Testis (tissue), 3 donors: ENCODE results near the gene WASF2. TPM values are rescaled to one million over a fixed set of nuclear protein-coding genes. Genes with fewer than 3 reads are reported as not detected.

Source experiments
- DNase-seq: peaks from one replicate; pipeline ENCODE4 v3.0.0-alpha.2; 2019
- H3K27ac ChIP-seq, 2 donors: fragments of 200-600 bp; sonication (generic); one replicate each; pipeline ENCODE4 v1.5.1; 2019
- H3K27me3 ChIP-seq: fragments of 200-600 bp; sonication (generic); one replicate; pipeline ENCODE4 v1.5.1; 2019
- H3K36me3 ChIP-seq: fragments of 200-600 bp; sonication (generic); one replicate; pipeline ENCODE4 v1.5.1; 2017; ENCODE audit warnings: low read depth; ENCODE audit errors: missing control alignments
- H3K4me1 ChIP-seq: fragments of 200-600 bp; sonication (generic); one replicate; pipeline ENCODE4 v1.5.1; 2019
- H3K4me3 ChIP-seq, 2 donors: fragments of 200-600 bp; sonication (generic); one replicate each; pipeline ENCODE4 v1.5.1; 2017 to 2019
- H3K9me3 ChIP-seq: fragments of 200-600 bp; sonication (generic); one replicate; pipeline ENCODE4 v1.5.1; 2017
- CTCF ChIP-seq, 3 experiments: fragments of 450-650 bp in 2 of 3; fragments of 200-600 bp in 1 of 3; sonication (generic) in 1 of 3; IDR thresholded peaks; one replicate each; pipeline ENCODE4 v1.5.1; 2016 to 2019; ENCODE audit warnings: antibody characterized with exemption in 3 of 3, mild to moderate bottlenecking in 2 of 3, moderate library complexity in 1 of 3
- POLR2A ChIP-seq: fragments of 450-650 bp; IDR thresholded peaks from one replicate; pipeline ENCODE4 v1.6.1; 2017; ENCODE audit warnings: antibody characterized with exemption, mild to moderate bottlenecking, moderate library complexity
- WGBS, 2 donors: methylation state at CpG; one replicate each; pipeline ENCODE4 v1.1.5; 2018; 5-methylcytosine and 5-hydroxymethylcytosine counted together
- intact Hi-C: fragments of 100-400 bp; cut with DNase I; formaldehyde crosslinking; loops from one replicate; pipeline ENCODE4 v1.15.1; 2023; ENCODE audit warnings: low total_unique reads
- polyA plus RNA-seq: library from polyadenylated mRNA; stranded (reverse); fragments of 350-450 nt; fragmentation: Illumina TruSeq; extraction: RNeasy Lipid Tissue Mini Kit (QIAGEN cat#74804); gene quantifications from one replicate; pipeline ENCODE4 v1.2.3, GENCODE V29; 2014; ENCODE audit warnings: low read depth, low replicate concordance; ENCODE audit not compliant: insufficient read depth
- total RNA-seq, 2 donors: library from RNA; depleted of rRNA; stranded (reverse); fragments of >200 nt; gene quantifications; one replicate each; pipeline ENCODE4 v1.2.3, GENCODE V29; 2016

WASF2 gene
- total and polyA plus RNA-seq, 3 donors from 2014 or later, result 57.8 to 128 (median 58.0) TPM

DNA sequence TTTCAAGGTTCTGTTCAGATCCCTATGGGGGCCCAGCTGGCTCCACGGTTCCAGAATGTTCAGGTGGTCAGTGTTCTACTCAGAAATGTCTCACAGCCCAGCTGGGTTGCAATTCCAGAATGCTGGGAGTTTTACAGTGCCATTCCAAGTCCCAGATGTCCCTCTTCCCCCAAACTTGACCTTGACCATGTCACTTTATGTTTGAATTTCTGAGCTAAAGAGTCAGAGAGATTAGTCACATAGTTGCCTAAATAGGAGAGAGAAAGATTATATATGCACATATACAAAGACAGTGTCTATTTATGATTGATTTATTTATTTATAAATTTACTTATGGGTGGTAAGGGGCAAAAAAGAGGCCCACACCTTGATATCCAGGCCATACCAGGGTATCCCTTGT, 95.0 kb downstream of the WASF2 start:
- no peak for DNase-seq
- intact Hi-C loops, result loop anchor here (5.0 to 10.0 kb wide), 2 partner anchors 93 to 210 kb away; partner anchors contain the start of gene AHDC1
- WGBS, 2 donors, result 48 to 60% methylated on average over 1 of the region's 1 CpG
- no peak overlapping the region for H3K4me3 ChIP-seq
- H3K27me3 ChIP-seq, result no peaks in the 10 kb centered on the region
- H3K36me3 ChIP-seq, result no peaks in the 10 kb centered on the region
- H3K4me1 ChIP-seq, result peaks cover 17% of the 10 kb centered on the region
- no peaks in the 10 kb centered on the region for H3K9me3 ChIP-seq
- H3K27ac ChIP-seq, result no peak overlapping the region
- TF ChIP-seq CTCF (IDR thresholded peaks at IDR 0.05), result no peak
- no peak for TF ChIP-seq POLR2A

- H3K4me1 ChIP-seq, result peaks cover 17% of the 10 kb centered on the region
- intact Hi-C loops, result loop anchor here (5.0 to 10.0 kb wide), 2 partner anchors 92 to 211 kb away; partner anchors contain the start of gene AHDC1
- TF ChIP-seq CTCF (IDR thresholded peaks at IDR 0.05) (no peak), POLR2A (no peak)
- DNase-seq, result no peak
- 92 to 96% methylated on average over 3 to 9 of the region's 9 CpGs for WGBS, 2 donors
- no peaks in the 10 kb centered on the region for H3K27me3 ChIP-seq
- H3K4me3 ChIP-seq, result no peak overlapping the region
- H3K9me3 ChIP-seq, result no peaks in the 10 kb centered on the region
- H3K36me3 ChIP-seq, result no peaks in the 10 kb centered on the region
- H3K27ac ChIP-seq, result no peak overlapping the region
These were observed 95.7 kb downstream of the WASF2 start for GRCh38 chr1:27394282-27394658.

- intact Hi-C loops, result loop anchor here (5.0 to 10.0 kb wide), 2 partner anchors 91 to 211 kb away; partner anchors contain the start of gene AHDC1
- WGBS, 2 donors, result 92 to 96% methylated on average over 11 to 18 of the region's 18 CpGs
- H3K27me3 ChIP-seq, result no peaks in the 10 kb centered on the region
- no peak for DNase-seq
- H3K27ac ChIP-seq, result no peak overlapping the region
- peaks cover 17% of the 10 kb centered on the region for H3K4me1 ChIP-seq
- TF ChIP-seq CTCF (IDR thresholded peaks at IDR 0.05), result no peak
- TF ChIP-seq POLR2A, result no peak
- no peak overlapping the region for H3K4me3 ChIP-seq
- no peaks in the 10 kb centered on the region for H3K36me3 ChIP-seq
- H3K9me3 ChIP-seq, result no peaks in the 10 kb centered on the region
These were observed 96.2 kb downstream of the WASF2 start for GRCh38 chr1:27393641-27394281.

DNA sequence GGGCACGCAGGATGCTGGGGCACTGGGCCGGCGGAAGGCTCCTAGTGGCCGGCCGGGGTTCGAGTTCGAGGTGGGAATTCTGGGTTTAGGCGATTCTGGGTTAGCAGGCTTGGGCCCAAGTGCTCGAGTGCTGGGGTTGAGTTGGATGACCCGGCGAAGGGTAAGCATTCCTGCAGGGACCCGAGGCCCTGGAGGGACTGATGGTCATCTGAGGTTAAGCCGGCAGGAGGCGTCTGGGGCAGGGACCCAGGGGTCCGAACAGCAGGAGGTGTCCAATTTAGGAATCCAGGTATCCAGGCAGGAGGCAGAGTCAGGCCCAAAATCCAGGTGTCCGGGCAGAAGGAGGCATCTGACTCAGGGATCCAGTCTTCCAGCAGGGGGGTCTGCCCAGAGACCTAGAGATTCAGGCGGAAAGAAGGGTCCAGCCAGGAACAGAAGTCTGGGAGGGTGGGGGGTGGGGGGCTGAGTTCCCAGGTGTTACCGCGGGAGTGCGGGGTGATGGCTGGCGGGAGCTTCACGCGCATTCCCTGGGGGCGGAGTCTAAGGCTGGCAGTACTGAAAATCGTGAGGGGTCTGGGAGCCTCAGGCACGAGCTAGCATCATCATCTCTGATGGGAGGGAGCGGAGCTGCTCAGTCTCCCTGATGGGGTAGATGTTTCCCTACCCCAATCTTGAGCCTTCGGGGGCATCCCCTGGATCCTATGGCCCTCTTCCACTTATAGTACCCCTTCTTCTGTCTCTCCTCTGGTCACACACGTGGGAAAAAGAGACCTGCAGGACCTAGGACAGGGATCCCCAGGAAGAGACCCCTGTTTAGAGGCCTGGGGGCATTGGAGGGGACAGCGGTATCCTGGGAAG, 97.0 kb downstream of the WASF2 start:
- no peaks in the 10 kb centered on the region for H3K27me3 ChIP-seq
- peaks cover 17% of the 10 kb centered on the region for H3K4me1 ChIP-seq
- H3K9me3 ChIP-seq, result no peaks in the 10 kb centered on the region
- DNase-seq, result no peak
- H3K4me3 ChIP-seq, result peak overlapping the region; percentile 48 to 54
- WGBS, 2 donors, result 35 to 49% methylated on average over 11 to 30 of the region's 30 CpGs
- intact Hi-C loops, result loop anchor here (5.0 to 10.0 kb wide), 2 partner anchors 91 to 212 kb away; partner anchors contain the start of gene AHDC1
- TF ChIP-seq CTCF (IDR thresholded peaks at IDR 0.05), result no peak
- no peak for TF ChIP-seq POLR2A
- H3K27ac ChIP-seq, result no peak overlapping the region
- no peaks in the 10 kb centered on the region for H3K36me3 ChIP-seq
